Dermis blood vessel endothelial cell (primary cell): ENCODE results near the gene MILR1. TPM values are rescaled to one million over a fixed set of nuclear protein-coding genes. Genes with fewer than 3 reads are reported as not detected.
"Not testable (repeated sequence)": the region's sequence is repeated elsewhere in the genome, so short reads cannot be mapped to it uniquely, and the experiment has no call there.

ENCODE experiments used
- DNase-seq: peaks from one replicate; pipeline ENCODE4 v3.0.0; 2010
- total RNA-seq: library from RNA; depleted of rRNA; stranded (reverse); fragments of >200 nt; gene quantifications from 2 replicates; pipeline ENCODE4 v1.2.3, GENCODE V29; 2014

The MILR1 gene
- 2.7 and 3.2 TPM in 2 replicates for total RNA-seq

GRCh38 chr17:64448665-64449512 lies at the start of gene MILR1:
Gene MILR1, plus strand, starts transcription at chr17:64449115. Its CDS starts 54 bp downstream, at chr17:64449169.
- DNase-seq, result peak; percentile 85

GRCh38 chr17:64399767-64400156 lies 49.2 kb upstream of the MILR1 start:
- no peak for DNase-seq

GRCh38 chr17:64400642-64401041 lies 48.3 kb upstream of the MILR1 start:
- no peak for DNase-seq

- DNase-seq, result no peak
Observed at GRCh38 chr17:64401244-64401860, 47.6 kb upstream of the MILR1 start.

GRCh38 chr17:64401941-64402340 lies 47.0 kb upstream of the MILR1 start:
- DNase-seq, result peak; percentile 50

- DNase-seq, result no peak
Observed at GRCh38 chr17:64402469-64402868, 46.4 kb upstream of the MILR1 start.

GRCh38 chr17:64403881-64404460 lies 44.9 kb upstream of the MILR1 start:
- no peak for DNase-seq

- peak; percentile 86 for DNase-seq
Observed at GRCh38 chr17:64406321-64407200, 42.4 kb upstream of the MILR1 start.

GRCh38 chr17:64410750-64411490 lies 38.0 kb upstream of the MILR1 start:
- no peak for DNase-seq

- DNase-seq, result peak; percentile 100
Observed at GRCh38 chr17:64411999-64412771, 36.7 kb upstream of the MILR1 start.

- DNase-seq, result no peak
Observed at GRCh38 chr17:64412944-64413381, 36.0 kb upstream of the MILR1 start.

GRCh38 chr17:64413513-64413912 lies 35.4 kb upstream of the MILR1 start:
- DNase-seq, result no peak

GRCh38 chr17:64418506-64419339 lies 30.2 kb upstream of the MILR1 start:
- DNase-seq, result peak; percentile 86

GRCh38 chr17:64420143-64420670 lies 28.7 kb upstream of the MILR1 start:
- peak; percentile 89 for DNase-seq

- not testable (repeated sequence) for DNase-seq
Observed at GRCh38 chr17:64422121-64422520, 26.8 kb upstream of the MILR1 start.

- DNase-seq, result no peak
Observed at GRCh38 chr17:64423881-64424280, 25.0 kb upstream of the MILR1 start.

GRCh38 chr17:64424324-64424849 lies 24.5 kb upstream of the MILR1 start:
- DNase-seq, result no peak

- no peak for DNase-seq
Observed at GRCh38 chr17:64425191-64425590, 23.7 kb upstream of the MILR1 start.

- no peak for DNase-seq
Observed at GRCh38 chr17:64426596-64426995, 22.3 kb upstream of the MILR1 start.

- DNase-seq, result no peak
Observed at GRCh38 chr17:64428406-64428805, 20.5 kb upstream of the MILR1 start.
